GM23338 (cell line): ENCODE results near the gene CACNA2D4. TPM values are rescaled to one million over a fixed set of nuclear protein-coding genes. Genes with fewer than 3 reads are reported as not detected.

Source experiments
- ATAC-seq: fragments of 200-7000 bp; cut with Tn5 transposase; 3 replicates; pipeline ENCODE4 v1.9.1; 2020
- DNase-seq: peaks from one replicate; pipeline ENCODE4 v3.0.0-alpha.2; 2015; ENCODE audit warnings: low spot score
- H2AFZ ChIP-seq: fragments of 200-600 bp; sonication (generic); 2 replicates; pipeline ENCODE4 v1.8.0; 2016; ENCODE audit warnings: antibody characterized with exemption, mild to moderate bottlenecking, moderate library complexity
- H3F3A ChIP-seq: fragments of 200-600 bp; sonication (generic); replicated peaks from 2 replicates; pipeline ENCODE4 v1.8.0; 2017; ENCODE audit warnings: antibody characterized with exemption, mixed run types, low read depth
- H3K27ac ChIP-seq: fragments of 200-600 bp; sonication (generic); 2 replicates; pipeline ENCODE4 v1.6.1; 2016; ENCODE audit warnings: low read depth
- H3K27me3 ChIP-seq: fragments of 200-600 bp; sonication (generic); 2 replicates; pipeline ENCODE4 v1.8.0; 2016; ENCODE audit warnings: mild to moderate bottlenecking, mixed run types, moderate library complexity; ENCODE audit not compliant: insufficient read depth
- H3K36me3 ChIP-seq: fragments of 200-600 bp; sonication (generic); 2 replicates; pipeline ENCODE4 v1.8.0; 2016; ENCODE audit warnings: mild to moderate bottlenecking; ENCODE audit not compliant: insufficient read depth
- H3K4me1 ChIP-seq: fragments of 200-600 bp; sonication (generic); 2 replicates; pipeline ENCODE4 v1.8.0; 2016; ENCODE audit warnings: mild to moderate bottlenecking, moderate library complexity; ENCODE audit not compliant: insufficient read depth
- H3K4me2 ChIP-seq: fragments of 200-600 bp; sonication (generic); 2 replicates; pipeline ENCODE4 v1.7.1; 2017; ENCODE audit warnings: mixed run types
- H3K4me3 ChIP-seq: fragments of 200-600 bp; sonication (generic); 2 replicates; pipeline ENCODE4 v1.6.1; 2016; ENCODE audit warnings: mixed run types
- H3K79me2 ChIP-seq: fragments of 200-600 bp; sonication (generic); replicated peaks from 2 replicates; pipeline ENCODE4 v1.8.0; 2017; ENCODE audit warnings: mild to moderate bottlenecking; ENCODE audit not compliant: insufficient read depth
- H3K9me2 ChIP-seq: fragments of 200-600 bp; sonication (generic); 2 replicates; pipeline ENCODE4 v1.8.0; 2017; ENCODE audit not compliant: insufficient read depth
- H4K20me1 ChIP-seq: fragments of 200-600 bp; sonication (generic); replicated peaks from 2 replicates; pipeline ENCODE4 v1.8.0; 2017; ENCODE audit warnings: mild to moderate bottlenecking; ENCODE audit not compliant: insufficient read depth
- H3K27ac Mint-ChIP-seq: 2 replicates; pipeline ENCODE4 v1.8.0; 2020; ENCODE audit warnings: inconsistent platforms, mild to moderate bottlenecking, moderate library complexity, mixed read lengths
- H3K27me3 Mint-ChIP-seq: 3 replicates; pipeline ENCODE4 v1.8.0; 2022; ENCODE audit warnings: low read depth, mild to moderate bottlenecking, moderate library complexity, mixed read lengths, inconsistent platforms; ENCODE audit not compliant: insufficient read depth, poor library complexity
- H3K36me3 Mint-ChIP-seq: 3 replicates; pipeline ENCODE4 v1.8.0; 2021; ENCODE audit warnings: low read depth, mild to moderate bottlenecking, inconsistent platforms, moderate library complexity, mixed read lengths
- H3K4me1 Mint-ChIP-seq: 3 replicates; pipeline ENCODE4 v1.8.0; 2020; ENCODE audit warnings: mild to moderate bottlenecking, inconsistent platforms, mixed read lengths
- H3K4me3 Mint-ChIP-seq: 3 replicates; pipeline ENCODE4 v1.8.0; 2021; ENCODE audit warnings: moderate library complexity, mild to moderate bottlenecking, inconsistent platforms, mixed read lengths
- H3K9me3 Mint-ChIP-seq: 3 replicates; pipeline ENCODE4 v1.8.0; 2020; ENCODE audit warnings: moderate library complexity, mild to moderate bottlenecking, inconsistent platforms, mixed read lengths
- CTCF ChIP-seq, 2 experiments: fragments of 200-600 bp in 1 of 2; sonication (generic) in 1 of 2; conservative IDR thresholded peaks; 2 replicates each; pipeline versions ENCODE4 v1.5.1 to v1.6.1; 2016 to 2017; ENCODE audit warnings: antibody characterized with exemption in 2 of 2, low read depth in 2 of 2, mild to moderate bottlenecking in 2 of 2, moderate library complexity in 1 of 2
- ETS1 ChIP-seq: IDR thresholded peaks from 2 replicates; pipeline ENCODE4 v1.6.1; 2016; ENCODE audit warnings: antibody characterized with exemption
- JUNB ChIP-seq: IDR thresholded peaks from one replicate; pipeline ENCODE4 v1.6.1; 2016; ENCODE audit warnings: antibody characterized with exemption; ENCODE audit not compliant: unreplicated experiment
- NANOG ChIP-seq: IDR thresholded peaks from 2 replicates; pipeline ENCODE4 v1.6.1; 2016; ENCODE audit warnings: antibody characterized with exemption, borderline replicate concordance
- REST ChIP-seq: IDR thresholded peaks from one replicate; pipeline ENCODE4 v1.6.1; 2018; ENCODE audit warnings: antibody characterized with exemption; ENCODE audit not compliant: unreplicated experiment
- ZNF114 ChIP-seq: fragments of 250-450 bp; sonication (Bioruptor Pico); IDR thresholded peaks from 2 replicates; pipeline ENCODE4 v1.5.0; 2020; ENCODE audit warnings: mild to moderate bottlenecking, moderate library complexity
- polyA plus RNA-seq: library from polyadenylated mRNA; unstranded; fragments of >200 nt; fragmentation: Nextera tagmentation; extraction: Ambion mirVana; gene quantifications from 2 replicates; pipeline ENCODE4 v1.2.1, GENCODE V29; 2016
- total RNA-seq: library from RNA; depleted of rRNA; stranded (reverse); fragments of >200 nt; shearing (Covaris generic); gene quantifications from 2 replicates; pipeline ENCODE4 v1.2.3, GENCODE V29; 2014

The CACNA2D4 gene
- total and polyA plus RNA-seq, 2 experiments from 2014 or later, result 0.07 to 0.24 TPM

- no peak for ATAC-seq
- Histone ChIP-seq H4K20me1 (no peaks in the 10 kb centered on the region), H3F3A (no peaks in the 10 kb centered on the region), H3K79me2 (no peaks in the 10 kb centered on the region), H3K4me3 (no peak overlapping the region), H3K4me1 (no peaks in the 10 kb centered on the region), H3K36me3 (no peaks in the 10 kb centered on the region), H2AFZ (no peak overlapping the region), H3K4me2 (no peak overlapping the region), H3K9me2 (no peaks in the 10 kb centered on the region), H3K27ac (no peak overlapping the region), H3K27me3 (peaks cover 2% of the 10 kb centered on the region)
- Mint-ChIP-seq H3K36me3 (no peaks in the 10 kb centered on the region; the same call in 2 of the 3 replicates), H3K9me3 (no peaks in the 10 kb centered on the region), H3K27me3 (peaks cover 5% of the 10 kb centered on the region), H3K4me1 (no peaks in the 10 kb centered on the region; the same call in 2 of the 3 replicates), H3K27ac (no peak overlapping the region), H3K4me3 (no peak overlapping the region)
- no peak for DNase-seq
- TF ChIP-seq REST, result no peak
- TF ChIP-seq ZNF114 (CRISPR knock-in tag), result no peak
- TF ChIP-seq ETS1, result no peak
- no peak for TF ChIP-seq NANOG
- TF ChIP-seq JUNB, result no peak
These were observed 117.0 kb downstream of the CACNA2D4 start for GRCh38 chr12:1801303-1801975.

GRCh38 chr12:1800401-1801302, 117.8 kb downstream of the CACNA2D4 start:
- DNase-seq, result peak; percentile 84
- no peaks in the 10 kb centered on the region for H3K79me2 ChIP-seq
- ATAC-seq, result peak; percentile 67

More at GRCh38 chr12:1800401-1801302, 117.8 kb downstream of the CACNA2D4 start:
- Histone ChIP-seq H3K4me1 (peaks cover 3% of the 10 kb centered on the region; the same call in 1 of the 2 replicates), H3K36me3 (no peaks in the 10 kb centered on the region), H3K4me2 (no peak overlapping the region), H3K4me3 (no peak overlapping the region), H4K20me1 (no peaks in the 10 kb centered on the region), H3F3A (no peaks in the 10 kb centered on the region), H3K27me3 (peaks cover 5% of the 10 kb centered on the region), H2AFZ (no peak overlapping the region), H3K27ac (no peak overlapping the region), H3K9me2 (no peaks in the 10 kb centered on the region)
- Mint-ChIP-seq H3K36me3 (no peaks in the 10 kb centered on the region; the same call in 2 of the 3 replicates), H3K27me3 (peaks cover 11% of the 10 kb centered on the region), H3K27ac (no peak overlapping the region), H3K4me3 (no peak overlapping the region), H3K4me1 (peaks cover 2% of the 10 kb centered on the region), H3K9me3 (no peaks in the 10 kb centered on the region; the same call in 2 of the 3 replicates)
- TF ChIP-seq ETS1 (no peak), CTCF (conservative IDR thresholded peaks at IDR 0.05; ENCODE audit: low read depth in 2 of 2) (peak; percentile 55 to 80)
